CD4-positive, alpha-beta T cell treated with Interleukin-4 for 4 hours (primary cell): Measurements from ENCODE around the gene IGSF8.
"Not testable (repeated sequence)": the region's sequence is repeated elsewhere in the genome, so short reads cannot be mapped to it uniquely, and the experiment has no call there.

Experiments
- DNase-seq: peaks from one replicate; pipeline ENCODE4 v3.0.0-alpha.2; 2020

IGSF8 gene

DNA sequence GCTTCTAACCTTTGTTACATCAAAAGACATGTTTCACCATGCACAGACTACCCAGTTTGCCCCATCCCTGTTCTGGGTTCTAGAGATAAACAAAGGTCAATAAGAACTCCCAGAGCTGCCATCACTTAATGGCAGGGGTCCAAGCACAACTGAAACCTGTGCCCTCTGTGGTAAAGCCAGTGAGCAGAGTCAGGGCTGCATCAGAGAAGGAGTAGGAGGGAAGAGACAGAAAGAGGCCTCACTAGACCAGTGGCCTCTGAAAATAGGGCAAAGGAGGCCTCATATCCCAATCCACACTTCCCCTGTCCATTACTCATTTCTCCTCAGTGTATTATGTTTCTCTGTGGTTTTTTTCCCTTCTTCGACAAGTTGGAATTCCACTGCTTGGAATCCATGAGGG, 27.3 kb upstream of the IGSF8 start:
- no peak for DNase-seq

DNA sequence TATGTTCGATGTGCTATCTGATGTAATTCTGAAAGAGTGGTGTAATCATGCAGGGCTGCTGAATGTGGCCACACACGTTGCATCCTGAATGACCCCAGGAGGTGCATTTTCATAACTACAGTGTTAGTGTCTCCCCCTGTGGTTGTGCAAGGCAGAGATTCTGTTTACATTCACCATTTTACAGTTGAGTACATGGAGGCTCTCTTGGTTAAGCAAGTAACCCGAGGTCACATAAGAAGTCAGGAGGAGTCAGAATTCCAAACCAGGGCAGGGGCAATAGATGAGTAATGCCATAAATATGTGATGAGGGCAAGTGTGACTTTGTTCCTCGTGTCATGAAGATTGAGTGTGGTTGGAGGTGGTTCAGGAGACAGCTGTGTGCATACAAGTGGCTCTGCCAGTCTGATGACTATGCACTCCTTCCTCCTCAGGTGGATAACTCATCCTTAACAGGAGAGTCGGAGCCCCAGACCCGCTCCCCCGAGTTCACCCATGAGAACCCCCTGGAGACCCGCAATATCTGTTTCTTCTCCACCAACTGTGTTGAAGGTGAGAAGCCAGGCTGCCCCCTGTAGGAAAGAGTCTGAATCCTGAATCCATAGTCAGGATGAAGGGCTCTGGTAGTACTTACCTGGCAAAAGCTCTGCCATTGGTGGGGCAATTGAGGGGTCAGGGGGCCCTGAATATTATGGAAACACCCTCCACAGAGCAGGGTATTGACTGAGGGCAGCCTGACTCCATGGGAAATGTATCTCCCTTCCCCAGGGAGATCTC, 26.5 kb upstream of the IGSF8 start:
- no peak for DNase-seq

DNA sequence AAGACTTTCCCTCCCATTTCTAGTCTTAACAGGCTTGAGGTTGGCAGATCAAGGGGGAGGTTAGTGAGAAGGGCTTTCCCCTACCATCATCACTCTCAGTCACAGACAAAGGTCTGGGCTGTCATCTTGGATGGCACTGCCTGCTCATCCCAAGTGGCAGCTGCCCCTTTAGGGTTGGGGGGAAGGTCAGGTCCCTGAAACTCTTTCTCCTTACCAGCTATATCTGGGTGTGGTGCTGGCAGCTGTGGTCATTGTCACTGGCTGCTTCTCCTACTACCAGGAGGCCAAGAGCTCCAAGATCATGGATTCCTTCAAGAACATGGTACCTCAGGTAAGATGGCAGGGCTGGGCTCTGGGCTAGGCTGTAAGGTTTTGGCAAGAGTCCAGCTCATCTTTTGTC, 25.3 kb upstream of the IGSF8 start:
- DNase-seq = no peak

DNA sequence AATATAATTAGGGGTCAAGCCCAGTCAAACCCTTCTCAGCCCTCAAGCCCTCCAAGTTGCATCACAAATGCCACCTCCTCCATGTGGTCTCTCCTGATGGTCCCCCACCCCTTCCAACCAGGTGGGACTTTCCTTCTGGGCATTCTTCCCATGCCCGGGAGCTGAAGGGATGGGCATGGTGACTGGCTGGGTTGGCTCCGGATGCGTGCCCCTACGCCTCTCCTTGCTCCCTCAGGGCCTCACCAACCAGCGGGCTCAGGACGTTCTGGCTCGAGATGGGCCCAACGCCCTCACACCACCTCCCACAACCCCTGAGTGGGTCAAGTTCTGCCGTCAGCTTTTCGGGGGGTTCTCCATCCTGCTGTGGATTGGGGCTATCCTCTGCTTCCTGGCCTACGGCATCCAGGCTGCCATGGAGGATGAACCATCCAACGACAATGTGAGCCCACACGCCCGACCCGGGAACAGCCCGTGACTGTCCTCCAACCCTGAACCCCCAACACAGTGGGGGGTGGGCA, 24.6 kb upstream of the IGSF8 start:
- DNase-seq = no peak

DNA sequence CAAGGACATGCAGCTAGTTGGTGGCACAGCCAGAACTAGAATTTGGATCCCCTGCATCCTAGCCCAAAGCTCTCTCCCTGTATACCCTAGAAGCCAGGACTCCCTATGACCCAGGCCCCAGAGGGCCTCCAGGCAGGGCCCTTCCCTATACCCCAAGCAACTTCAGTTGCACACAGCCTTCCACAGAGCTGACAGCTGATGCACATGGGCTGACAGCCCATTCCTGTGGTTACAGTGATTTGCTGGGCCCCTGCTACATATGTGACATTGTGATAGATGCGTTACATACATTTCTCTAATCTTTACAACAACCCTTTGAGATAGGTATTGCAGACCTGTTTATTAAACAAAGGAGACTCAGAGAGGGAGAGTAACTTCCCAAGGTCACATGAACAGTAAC, 23.0 kb upstream of the IGSF8 start:
- DNase-seq = no peak

DNA sequence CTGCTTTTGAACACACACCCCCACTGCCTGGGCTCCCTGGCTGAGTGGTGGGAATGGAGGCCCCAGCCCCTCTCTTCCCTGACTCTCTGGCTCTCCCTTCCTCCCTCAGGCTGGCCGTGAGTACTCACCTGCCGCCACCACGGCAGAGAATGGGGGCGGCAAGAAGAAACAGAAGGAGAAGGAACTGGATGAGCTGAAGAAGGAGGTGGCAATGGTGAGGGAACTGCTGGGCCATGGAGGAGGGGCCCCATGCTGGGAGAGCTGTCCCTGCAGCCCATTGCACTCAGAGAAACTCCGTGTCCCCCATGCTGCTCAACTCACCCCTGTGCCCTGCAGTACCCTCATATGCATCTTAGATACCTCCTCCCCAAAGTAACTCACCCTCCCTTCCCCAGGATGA, 22.4 kb upstream of the IGSF8 start:
- no peak for DNase-seq

DNA sequence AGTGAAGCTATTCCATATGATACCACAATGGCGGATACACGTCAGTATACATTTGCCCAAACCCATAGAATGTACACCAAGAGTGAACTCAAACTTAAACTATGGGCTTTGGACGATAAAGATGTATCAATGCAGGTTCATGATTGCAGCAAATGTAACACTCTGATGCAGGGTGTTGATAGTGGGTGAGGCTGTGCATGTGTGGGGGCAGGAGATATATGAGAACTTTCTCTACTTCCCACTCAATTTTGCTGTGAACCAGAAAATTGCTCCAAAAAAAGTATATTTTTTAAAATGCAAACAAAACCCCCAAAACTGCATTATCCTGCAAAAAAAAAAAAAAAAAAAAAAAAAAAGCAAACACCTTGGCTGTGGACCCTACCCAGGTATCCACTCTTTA, 20.5 kb upstream of the IGSF8 start:
- no peak for DNase-seq

DNA sequence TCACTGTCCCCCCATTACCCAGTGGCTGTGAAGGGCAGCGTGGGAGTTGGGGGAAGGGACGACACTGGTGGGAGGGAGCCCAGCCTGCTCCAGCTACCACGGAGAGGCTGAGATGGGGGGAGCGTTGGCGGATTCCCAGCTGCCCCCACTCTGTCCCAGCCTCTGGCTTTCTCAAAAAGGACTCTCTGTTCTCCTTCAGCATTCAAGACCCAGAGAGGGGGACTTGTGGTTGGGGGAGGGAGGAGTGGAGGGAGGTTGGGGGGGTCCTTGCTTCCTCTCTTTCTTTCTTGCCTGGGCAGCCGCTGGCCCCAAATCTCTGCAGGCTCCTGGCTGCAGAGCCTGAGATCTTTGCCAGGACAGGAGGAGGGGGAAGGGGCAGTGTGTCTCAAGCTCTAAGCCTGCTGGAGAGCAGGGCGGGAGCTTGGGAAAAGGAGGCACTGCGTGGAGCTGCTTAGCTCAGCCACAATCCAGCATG, 19.3 kb upstream of the IGSF8 start:
- DNase-seq = no peak

DNA sequence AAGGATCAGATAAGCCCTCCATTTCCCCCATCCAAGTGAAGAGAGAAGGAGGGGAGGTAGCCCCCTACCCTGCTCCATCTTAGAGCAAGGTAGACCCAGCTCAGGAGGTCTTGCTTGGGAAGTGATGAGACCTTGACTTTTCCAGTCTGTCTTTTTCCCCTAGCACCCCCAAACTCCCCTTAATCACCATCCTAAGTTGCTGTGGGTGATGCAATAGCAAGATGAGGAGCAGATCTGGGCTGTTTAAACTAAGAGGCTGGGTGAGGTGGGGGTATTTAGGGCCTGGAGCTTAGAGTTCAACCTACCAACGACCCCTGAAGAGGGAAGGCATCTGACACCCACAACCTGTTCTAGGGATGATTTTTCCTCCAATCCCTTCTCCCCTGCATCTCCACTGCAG, 18.9 kb upstream of the IGSF8 start:
- no peak for DNase-seq

DNA sequence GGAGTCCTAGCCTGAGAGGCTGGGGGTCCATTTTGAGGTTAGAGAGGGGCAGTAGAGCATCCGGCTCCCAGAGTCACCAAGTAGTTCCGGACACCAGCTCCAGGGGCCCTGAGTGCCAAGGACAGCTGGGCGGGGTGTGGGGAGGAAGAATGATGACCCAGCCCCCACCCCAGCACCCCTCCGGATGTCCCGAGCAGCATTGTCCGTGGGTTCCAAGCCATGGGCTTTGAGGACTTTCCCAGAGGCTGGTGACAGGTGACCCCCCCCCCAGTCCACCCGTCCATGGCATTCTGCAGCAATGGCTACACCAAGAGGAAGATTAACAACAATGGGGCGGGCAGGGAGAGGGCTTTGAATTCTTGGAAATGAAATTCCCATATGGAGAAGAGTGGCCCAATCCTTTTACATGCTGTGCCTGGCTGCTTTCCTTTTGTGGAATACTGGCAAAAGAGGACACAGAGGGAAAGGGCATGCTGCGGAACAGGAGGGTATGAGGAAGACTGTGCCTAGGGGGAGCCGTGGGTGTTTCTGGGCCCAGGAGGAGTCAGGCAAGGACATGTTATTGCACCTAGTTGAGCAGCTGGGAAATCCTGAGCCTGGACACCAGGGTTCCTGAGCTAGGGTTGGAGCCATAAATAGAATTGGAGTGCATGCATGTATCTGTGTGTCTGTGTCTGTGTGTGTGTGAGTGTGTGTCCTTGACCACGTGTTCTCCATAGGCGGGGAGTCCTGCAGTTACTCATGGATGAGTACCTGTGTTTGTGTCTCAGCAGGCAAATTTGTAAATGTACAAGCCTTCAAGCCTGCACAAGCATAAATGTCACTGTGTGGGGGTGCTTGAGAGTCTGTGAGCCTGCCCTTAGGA, 18.1 kb upstream of the IGSF8 start:
- DNase-seq = no peak

DNA sequence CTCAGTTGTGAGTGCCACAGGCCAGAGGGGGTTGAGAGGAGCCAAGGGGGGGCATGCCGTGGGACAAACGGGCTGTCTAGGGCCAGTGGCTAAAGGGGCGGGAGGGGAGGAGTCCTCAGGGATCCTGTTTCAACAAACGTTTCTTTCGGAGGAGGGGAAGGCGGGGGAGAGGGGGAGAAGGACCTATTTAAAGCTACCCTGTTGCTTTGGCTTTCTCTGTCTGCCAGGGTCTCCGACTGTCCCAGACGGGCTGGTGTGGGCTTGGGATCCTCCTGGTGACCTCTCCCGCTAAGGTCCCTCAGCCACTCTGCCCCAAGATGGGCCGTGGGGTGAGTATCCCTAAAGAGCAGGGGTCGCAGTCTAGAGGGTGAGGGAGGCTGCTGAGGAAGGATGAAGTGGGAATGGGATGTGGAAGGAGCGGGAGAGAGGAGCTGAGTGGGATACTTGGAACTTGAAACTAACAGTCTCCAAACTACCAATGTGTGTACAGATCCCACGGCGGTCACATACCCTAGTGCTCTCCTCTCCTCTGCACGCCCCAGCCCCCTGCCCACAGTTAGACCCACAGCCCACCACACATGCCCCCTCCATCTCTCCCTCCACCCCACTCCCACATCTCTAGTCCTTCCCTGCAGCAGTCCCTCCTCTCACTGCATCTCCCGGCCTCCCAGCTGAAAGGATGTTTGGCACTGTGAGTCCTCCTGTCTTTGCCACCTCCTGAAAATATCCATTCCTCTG, 17.3 kb upstream of the IGSF8 start, which contains the start of gene ATP1A2:
Gene ATP1A2 (plus strand): TSS at position 215 of the 738 bp plus-strand sequence. CDS start 103 bp downstream, at position 318.
- DNase-seq = no peak

DNA sequence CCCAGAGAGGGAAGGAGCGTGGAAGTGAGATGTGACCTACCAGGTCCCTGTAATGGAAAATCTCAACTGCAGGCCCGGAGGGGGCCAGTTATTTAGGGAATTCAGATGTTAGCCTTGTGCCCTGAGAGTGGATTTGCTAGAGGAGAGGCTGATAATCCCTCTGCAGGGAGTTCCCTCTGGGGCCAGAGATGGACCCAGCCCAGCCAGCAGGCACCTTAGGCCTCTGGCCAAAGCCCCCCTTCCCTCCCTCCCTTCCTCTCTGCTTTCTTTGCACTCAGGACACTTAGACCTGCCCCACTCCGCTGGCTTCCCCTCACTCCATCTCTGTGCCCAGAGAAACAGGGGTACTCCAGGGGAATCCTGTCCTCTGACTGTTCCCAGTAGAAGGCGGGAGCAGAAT, 15.7 kb upstream of the IGSF8 start:
- no peak for DNase-seq

DNA sequence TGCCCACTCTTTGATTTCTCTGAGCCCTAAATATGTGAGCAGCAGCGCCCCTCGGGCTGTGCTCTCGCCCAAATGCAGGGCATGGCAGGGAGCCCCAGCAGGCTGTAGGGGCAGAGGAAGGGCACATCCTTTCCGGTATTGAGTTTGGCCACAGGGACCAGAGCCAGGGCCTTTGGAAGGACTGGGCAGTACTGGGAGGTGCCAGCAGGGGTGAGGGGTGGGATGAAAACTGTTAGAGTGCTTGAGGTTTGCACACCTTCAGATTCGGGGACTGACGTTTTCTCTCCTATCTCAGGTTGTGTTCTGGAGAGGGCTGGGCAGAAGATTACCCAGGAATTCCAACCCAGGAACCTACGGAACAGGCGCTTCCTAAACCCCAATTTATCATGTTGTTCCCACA, 15.0 kb upstream of the IGSF8 start:
- no peak for DNase-seq

DNA sequence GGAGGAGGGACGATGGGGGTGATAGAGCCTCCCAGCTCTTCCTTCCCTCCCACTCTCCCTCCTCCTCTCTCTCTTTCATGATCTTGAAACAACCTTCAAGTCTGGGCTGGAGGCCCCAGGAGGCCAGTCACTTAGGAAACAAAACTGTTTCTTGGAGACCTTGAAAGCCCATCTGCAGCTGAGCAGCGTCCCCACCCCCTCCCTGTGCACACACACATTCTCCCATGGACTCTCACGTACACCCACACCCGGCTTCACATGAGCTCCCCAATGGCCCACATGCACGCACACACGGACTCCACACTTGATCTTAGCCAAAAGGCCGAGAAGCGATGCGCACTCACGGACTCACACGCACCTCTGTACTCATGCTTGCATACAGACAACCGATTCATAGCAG, 13.9 kb upstream of the IGSF8 start:
- DNase-seq = no peak

DNA sequence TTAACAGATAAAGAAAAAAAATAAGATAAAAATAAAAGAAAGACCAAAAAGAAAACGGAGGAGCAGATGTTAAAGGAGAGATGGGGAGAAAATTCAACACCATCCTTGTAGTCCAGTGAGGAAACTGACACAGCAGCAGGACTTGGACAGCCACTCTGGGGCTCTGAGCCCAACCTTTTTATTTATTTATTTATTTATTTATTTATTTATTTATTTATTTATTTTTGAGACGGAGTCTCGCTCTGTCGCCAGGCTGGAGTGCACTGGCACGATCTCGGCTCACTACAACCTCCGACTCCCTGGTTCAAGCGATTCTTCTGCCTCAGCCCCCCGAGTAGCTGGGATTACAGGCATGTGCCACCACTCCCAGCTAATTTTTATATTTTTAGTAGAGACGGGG, 13.0 kb upstream of the IGSF8 start:
- not testable (repeated sequence) for DNase-seq

DNA sequence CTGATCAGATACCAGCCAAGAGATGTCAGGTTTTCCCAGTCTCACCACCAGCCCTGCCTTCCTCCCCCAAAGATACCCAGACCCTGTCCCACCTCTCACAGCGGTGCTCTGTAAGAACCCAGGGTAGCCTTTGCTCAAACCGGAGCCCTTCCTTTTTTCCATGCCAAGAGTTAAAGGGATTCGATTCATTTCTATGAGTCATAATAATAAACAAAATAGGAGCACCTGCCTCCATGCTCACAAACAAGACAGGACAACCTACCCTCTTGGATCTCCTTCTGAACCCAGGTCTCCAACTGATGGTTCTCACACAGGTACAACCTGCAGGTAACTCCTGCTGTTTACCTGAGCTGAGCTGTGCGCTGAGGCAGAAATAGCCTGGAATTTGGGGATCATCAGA, 11.3 kb upstream of the IGSF8 start:
- no peak for DNase-seq

DNA sequence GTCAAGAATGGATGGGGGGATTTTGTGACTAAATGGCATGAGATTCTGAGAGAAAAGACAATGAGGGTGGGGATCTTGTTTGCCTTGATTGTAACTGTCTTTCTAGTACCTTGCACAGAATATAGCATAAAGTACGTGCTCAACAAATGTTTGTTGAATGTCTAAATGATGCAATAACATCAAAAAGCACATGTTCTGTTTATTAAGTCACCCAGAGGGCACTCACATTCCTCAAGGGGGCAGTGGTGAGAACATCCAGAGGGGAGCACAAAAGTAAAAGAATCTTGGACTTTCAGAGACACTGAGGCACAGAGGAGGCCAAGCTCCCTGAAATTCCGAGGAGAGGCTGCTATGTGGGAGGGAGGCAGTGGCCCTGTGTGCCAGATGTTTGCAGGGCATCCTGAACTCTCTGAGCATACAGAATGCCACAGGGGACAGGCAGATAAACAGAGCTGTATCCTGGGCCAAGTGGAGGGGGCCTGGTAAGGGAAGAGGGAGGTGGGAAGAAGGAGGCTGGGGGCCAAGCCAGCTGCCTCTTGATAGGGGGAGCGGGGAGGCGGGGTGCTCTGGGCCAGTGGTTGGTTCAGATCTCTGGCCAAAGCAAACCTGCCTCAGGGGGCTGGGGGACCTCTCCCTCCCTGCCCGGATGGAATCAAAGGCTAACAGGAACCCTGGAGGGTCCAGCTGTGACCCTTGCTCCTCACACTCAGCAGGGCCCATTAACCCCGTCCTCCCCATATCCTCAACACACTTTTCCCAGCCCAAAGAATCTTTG, 10.7 kb upstream of the IGSF8 start:
- DNase-seq = peak; percentile 14

DNA sequence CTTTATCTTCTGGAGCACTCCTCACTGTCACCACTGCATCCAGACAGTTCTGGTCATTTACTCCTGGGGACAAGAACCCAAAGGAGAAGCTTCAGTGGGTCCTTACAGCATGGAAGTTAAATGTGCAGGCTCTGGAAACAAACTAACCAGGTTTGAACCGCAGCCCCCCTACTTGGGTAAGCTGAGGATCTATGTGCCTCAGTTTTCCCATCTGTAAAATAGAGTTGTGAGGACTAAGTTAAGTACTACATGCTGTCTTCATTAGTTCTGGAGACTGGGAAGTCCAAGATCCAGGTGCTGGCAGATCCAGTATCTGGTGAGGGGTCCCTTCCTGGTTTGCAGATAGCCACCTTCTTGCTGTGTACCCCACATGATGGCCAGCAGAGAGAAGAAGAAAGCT, 9.1 kb upstream of the IGSF8 start:
- no peak for DNase-seq

DNA sequence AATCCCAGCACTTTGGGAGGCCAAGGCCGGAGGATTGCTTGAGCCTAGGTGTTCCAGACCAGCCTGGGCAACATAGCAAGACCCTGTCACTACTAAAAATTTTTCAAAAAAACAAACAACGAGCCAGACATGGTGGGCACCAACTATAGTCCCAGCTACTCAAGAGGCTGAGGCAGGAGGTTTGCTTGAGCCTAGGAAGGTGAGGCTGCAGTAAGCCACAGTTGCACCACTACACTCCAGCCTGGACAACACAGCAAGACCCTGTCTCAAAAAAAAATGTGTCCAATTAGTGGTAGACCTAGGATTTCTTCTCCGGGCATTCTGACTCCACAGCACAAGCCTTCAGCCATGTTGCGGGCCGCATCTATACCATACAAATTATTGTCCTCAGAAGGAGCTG, 6.7 kb upstream of the IGSF8 start:
- no peak for DNase-seq

DNA sequence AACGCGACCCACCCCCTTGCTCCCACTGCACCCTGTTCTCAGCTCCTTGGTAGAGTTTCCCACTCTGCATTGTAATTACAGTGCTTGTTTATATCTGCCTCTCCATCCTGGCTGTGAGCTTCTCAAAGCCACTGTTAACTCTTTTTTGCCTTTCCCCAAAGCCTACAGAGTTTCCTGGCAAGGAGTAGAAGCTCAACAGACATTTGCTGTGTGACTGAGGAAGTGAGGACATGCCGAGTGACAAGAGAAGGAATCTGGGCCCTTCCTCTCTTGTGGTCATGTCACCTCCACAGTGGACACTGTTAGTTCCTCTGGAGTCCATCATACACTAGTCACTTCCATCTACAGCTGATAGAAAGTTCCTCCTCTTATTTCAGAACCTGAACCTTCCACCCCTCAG, 6.1 kb upstream of the IGSF8 start:
- no peak for DNase-seq

DNA sequence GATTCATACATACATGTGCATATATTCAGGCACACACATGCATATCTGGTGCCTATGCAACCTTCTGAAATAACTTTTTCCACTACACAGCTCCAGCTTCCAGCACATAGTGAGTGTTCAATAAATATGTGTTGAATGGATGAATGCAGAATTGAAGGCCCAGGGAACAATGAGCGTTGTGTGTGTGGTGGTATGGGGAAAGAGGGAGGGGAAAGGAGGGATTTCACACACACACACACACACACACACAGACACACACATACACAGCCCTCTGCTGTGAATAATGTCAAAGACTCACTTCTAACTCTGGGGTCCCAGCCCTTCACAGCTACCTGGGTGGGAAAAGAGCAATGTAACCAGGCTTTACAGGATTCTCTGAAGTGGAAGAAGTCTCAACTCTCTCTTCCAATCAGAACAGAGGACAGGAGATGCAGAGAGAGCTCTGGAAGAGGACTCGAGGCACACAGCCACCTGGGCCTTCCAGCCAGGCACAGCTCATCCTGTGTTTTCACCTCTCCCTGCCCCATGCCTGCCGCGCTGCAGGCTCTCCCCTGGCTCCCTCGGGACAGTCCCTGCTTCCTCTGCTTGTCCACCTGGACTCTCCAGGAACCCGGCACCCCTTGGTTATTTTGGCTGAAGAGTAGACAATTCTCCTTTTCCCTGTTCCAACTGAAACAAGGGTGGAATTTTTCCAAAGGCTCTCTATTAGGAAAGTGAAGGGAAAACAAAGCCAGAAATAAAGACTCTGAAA, 5.4 kb upstream of the IGSF8 start:
- no peak for DNase-seq
